GM12875 (cell line): ENCODE data around the gene DIP2C.

Source experiments
- H3K4me3 ChIP-seq: one replicate; pipeline ENCODE4 v1.5.1; 2011; ENCODE audit warnings: low read depth, low read length, control low read depth
- TF ChIP-seq, protein P1 (sequence below): IDR thresholded peaks from 2 replicates; pipeline ENCODE4 v1.5.1; 2011; ENCODE audit warnings: low read depth, mild to moderate bottlenecking, control low read depth, inconsistent platforms, low read length, moderate library complexity, borderline replicate concordance; ENCODE audit not compliant: insufficient read depth

DIP2C gene

DNA sequence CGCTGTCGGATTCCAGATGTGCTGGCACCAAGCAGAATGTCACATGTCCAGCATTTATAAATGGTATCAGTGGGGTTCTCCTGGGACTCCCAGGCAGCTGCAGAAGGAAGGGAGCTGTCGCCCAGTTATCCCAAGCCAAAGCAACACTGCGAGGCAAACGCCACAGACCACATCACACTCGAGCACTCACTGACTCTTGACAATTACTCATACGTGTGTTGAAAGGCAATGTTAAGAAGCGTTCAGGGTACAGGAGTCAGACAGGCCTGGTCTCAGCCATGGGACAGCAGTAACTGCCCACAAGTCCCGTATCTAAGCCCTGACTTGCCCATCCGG is 113.4 kb downstream of the DIP2C start:
- TF ChIP-seq, protein P1, sequence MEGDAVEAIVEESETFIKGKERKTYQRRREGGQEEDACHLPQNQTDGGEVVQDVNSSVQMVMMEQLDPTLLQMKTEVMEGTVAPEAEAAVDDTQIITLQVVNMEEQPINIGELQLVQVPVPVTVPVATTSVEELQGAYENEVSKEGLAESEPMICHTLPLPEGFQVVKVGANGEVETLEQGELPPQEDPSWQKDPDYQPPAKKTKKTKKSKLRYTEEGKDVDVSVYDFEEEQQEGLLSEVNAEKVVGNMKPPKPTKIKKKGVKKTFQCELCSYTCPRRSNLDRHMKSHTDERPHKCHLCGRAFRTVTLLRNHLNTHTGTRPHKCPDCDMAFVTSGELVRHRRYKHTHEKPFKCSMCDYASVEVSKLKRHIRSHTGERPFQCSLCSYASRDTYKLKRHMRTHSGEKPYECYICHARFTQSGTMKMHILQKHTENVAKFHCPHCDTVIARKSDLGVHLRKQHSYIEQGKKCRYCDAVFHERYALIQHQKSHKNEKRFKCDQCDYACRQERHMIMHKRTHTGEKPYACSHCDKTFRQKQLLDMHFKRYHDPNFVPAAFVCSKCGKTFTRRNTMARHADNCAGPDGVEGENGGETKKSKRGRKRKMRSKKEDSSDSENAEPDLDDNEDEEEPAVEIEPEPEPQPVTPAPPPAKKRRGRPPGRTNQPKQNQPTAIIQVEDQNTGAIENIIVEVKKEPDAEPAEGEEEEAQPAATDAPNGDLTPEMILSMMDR: no peak
- no peak overlapping the region for H3K4me3 ChIP-seq

DNA sequence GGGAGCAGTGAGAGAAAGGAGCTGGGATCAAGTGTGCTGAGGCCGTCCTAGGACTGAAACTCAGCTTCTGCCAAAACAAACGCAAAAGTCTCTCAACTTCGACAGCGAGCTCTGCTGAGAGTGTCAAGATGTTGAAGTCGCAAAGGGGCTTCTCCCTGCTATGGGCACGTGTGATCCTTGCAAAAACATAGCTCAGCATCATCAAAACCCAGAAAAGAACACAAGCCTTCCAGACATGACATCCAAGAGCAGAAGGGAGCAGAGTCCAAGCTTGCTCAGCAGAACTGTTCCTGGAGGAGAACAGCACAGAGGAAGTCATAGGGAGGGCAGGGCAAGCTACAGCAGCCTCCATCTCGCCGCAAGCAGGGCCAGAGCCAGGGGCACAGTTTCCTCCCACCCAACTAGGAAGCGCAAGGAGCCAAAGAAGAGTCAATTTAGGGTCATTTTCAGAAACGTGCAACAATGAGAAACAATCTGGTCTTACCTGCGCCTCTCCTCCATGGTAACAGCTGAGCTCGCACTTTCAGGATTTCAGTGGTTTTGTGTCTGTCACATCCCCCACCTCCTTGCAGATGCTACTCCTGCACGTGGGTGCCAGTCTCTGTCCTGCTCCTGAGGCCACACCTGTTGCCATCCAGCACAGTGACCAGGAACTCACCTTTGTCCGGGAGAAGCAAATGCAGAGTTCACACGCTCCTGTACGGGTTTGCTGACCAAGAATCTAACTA is 113.9 kb downstream of the DIP2C start:
- TF ChIP-seq, protein P1: no peak
- no peak overlapping the region for H3K4me3 ChIP-seq

DNA sequence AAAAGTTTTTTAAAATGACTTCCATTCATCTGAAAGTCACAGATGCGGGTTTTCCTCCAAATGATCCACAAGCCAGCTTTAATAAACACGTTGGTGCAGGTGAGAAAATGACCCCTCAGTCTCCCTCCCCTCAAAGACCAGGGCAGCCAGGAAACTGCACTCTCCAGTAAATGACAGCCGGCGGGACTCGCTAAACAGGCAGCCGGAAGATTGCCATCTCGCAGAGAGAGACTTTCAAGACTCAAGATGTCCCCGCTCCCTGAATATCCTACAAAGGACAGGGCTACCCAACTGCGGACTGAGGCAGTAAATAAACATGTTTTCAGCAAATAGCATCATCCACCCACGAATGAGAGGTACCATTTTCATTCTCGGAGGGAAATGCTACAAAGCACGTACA is 116.8 kb downstream of the DIP2C start:
- no peak overlapping the region for H3K4me3 ChIP-seq
- TF ChIP-seq, protein P1: no peak

DNA sequence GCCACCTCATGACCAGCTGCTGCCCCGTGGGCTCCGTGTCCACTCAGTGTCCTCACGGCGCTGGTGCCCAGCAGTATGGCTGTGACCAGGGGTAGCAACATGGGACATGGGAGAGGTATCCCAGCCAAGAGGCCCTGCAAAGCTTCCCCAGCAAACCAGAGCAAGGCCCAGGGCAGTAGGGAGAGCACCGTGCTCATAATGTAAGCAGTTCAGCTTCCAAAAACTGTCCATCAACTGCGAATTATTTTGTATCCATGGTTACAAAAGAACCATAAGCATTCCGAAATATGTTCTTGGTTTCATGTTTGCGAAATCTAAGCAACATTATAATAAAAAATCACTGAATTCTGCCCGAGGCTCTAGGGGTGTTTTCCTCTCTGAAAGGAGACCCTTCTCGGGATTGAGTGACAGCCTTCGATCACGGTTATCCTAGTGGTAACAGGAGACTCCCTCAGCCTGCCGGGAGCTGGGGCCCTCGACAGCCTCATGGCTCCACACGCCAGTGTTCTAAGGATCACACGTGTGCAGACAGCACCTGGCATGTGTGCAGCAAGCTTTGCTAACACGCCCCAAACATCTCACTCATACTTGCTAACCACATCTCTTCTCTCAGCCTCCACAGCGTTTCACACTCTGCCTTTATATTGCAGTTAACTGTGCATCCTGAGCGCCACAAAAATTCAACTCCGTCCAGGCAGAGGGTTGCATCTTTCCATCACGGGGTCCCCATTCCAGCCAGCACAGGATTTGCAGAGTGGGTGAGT is 117.6 kb downstream of the DIP2C start:
- TF ChIP-seq, protein P1: no peak
- H3K4me3 ChIP-seq: no peak overlapping the region

DNA sequence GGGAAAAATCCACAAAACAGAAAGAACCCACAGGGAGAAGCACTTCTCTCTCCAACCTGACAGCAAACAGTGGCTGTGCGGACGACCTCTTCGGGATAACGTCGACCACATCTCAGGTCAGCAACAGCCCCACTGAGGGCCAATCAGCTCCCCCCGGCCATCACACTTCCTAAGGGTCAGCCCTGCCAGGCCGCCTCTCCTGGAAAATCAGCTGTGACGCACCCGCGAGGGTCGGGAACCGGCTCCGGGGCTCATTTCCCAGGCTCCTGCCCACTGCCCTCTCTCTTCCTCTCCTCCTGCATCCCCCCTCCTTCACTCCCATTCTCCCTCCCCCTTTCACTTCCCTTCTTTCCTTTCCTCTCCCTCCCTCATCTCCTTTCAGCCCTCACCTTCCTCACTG is 118.3 kb downstream of the DIP2C start:
- TF ChIP-seq, protein P1: no peak
- H3K4me3 ChIP-seq: no peak overlapping the region

DNA sequence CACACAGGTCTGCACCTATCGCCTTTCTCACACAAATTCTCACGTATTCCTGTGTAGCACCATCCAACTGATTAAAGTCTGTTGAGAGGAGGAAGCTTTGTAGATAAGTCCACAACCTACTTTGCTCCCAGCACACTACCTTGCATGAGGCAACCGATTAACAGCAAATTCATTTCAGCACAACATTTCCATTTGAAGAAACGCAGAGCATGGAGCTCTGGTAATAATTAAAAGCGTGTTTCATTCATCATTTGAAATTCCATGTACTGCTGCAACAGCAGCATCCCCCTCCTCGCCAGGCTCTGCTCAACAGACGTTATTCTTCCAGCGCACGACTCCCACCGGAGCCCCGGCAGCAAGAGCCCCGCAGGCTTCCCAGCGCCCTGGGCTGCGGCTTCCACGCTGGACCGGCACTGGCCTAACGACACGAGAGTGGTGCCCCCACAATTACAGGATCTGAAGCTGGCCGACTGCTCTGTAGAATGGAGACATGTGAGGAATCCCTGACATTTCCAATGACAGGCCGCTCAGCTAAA is 118.8 kb downstream of the DIP2C start:
- TF ChIP-seq, protein P1: no peak
- no peak overlapping the region for H3K4me3 ChIP-seq
